HCT116 (cell line): ENCODE data around the gene ATP5F1D. TPM values are rescaled to one million over a fixed set of nuclear protein-coding genes. Genes with fewer than 3 reads are reported as not detected.

Source experiments
- ATAC-seq: fragments of 200-7000 bp; cut with Tn5 transposase; 2 replicates; pipeline ENCODE4 v1.9.1; 2020; ENCODE audit warnings: mild to moderate bottlenecking, moderate library complexity
- BruUV-seq: library from RNA; stranded (reverse); fragments of 400-500 nt; replicated peaks from 2 replicates; lab custom pipeline; 2021; lab: Mats Ljungman, UMichigan
- CTCF ChIA-PET: fragments of 300-600 bp; sonication (Branson Sonifier 250); formaldehyde crosslinking; loops from one replicate; lab custom pipeline; 2021; ENCODE audit warnings: antibody characterized with exemption; lab: Charles Lee
- POLR2A ChIA-PET: fragments of 300-600, 350-600 bp; sonication (Branson Sonifier 250); formaldehyde crosslinking; loops from one replicate; lab custom pipeline; 2021; ENCODE audit warnings: antibody characterized with exemption; lab: Charles Lee
- RAD21 ChIA-PET, 2 experiments: fragments of 300-600 bp; sonication (Branson Sonifier 250); formaldehyde crosslinking; loops; one replicate each; lab custom pipeline; 2023; ENCODE audit warnings: low total read pairs in 2 of 2; ENCODE audit not compliant: uncharacterized antibody in 2 of 2, unreplicated experiment in 2 of 2, low non-redundant PET in 1 of 2; lab: Charles Lee
- DNase-seq: peaks from one replicate; pipeline ENCODE4 v3.0.0-alpha.2; 2010; ENCODE audit warnings: low read depth, low spot score
- H2AFZ ChIP-seq: fragments of 200-600 bp; shearing (Covaris generic), sonication (generic); 2 replicates; pipeline ENCODE4 v1.6.1; 2017; ENCODE audit warnings: low read depth, mixed run types, mixed read lengths, antibody characterized with exemption, low read length; ENCODE audit not compliant: poor library complexity, severe bottlenecking
- H3K27ac ChIP-seq: 2 replicates; pipeline ENCODE4 v1.5.1; 2012; ENCODE audit warnings: low read depth, low read length
- H3K27me3 ChIP-seq: fragments of 200-600 bp; sonication (generic); 2 replicates; pipeline ENCODE4 v1.6.1; 2016; ENCODE audit warnings: mixed run types, low read length, mixed read lengths; ENCODE audit not compliant: insufficient read depth
- H3K36me3 ChIP-seq, 2 experiments: fragments of 200-500 bp in 1 of 2; fragments of 200-600 bp in 1 of 2; sonication (Bioruptor generic) in 1 of 2; sonication (generic) in 1 of 2; 2 replicates each; pipeline versions ENCODE4 v1.5.1 to v1.6.1; 2014 to 2016; ENCODE audit warnings: low read length in 2 of 2, inconsistent platforms in 1 of 2, mixed read lengths in 1 of 2, mixed run types in 1 of 2; ENCODE audit not compliant: insufficient read depth in 2 of 2, control insufficient read depth in 1 of 2
- H3K4me1 ChIP-seq, 2 experiments: fragments of 200-600 bp in 1 of 2; sonication (generic) in 1 of 2; 2 replicates each; pipeline versions ENCODE4 v1.5.1 to v1.6.1; 2012 to 2017; ENCODE audit warnings: low read length in 2 of 2, inconsistent platforms in 1 of 2, mild to moderate bottlenecking in 1 of 2, mixed read lengths in 1 of 2, mixed run types in 1 of 2, moderate library complexity in 1 of 2; ENCODE audit not compliant: insufficient read depth in 2 of 2, control insufficient read depth in 1 of 2
- H3K4me2 ChIP-seq: fragments of 200-600 bp; sonication (generic); 2 replicates; pipeline ENCODE4 v1.6.1; 2017; ENCODE audit warnings: mixed run types, low read length, mixed read lengths
- H3K4me3 ChIP-seq, 2 experiments: fragments of 200-600 bp in 1 of 2; sonication (generic) in 1 of 2; replicated peaks in 1 of 2; 2 replicates each; pipeline ENCODE4 v1.5.1; 2011 to 2016; ENCODE audit warnings: low read length in 2 of 2, control low read depth in 1 of 2, low read depth in 1 of 2, mild to moderate bottlenecking in 1 of 2, mixed read lengths in 1 of 2, mixed run types in 1 of 2
- H3K79me2 ChIP-seq: fragments of 200-600 bp; sonication (generic); 2 replicates; pipeline ENCODE4 v1.6.1; 2017; ENCODE audit warnings: mild to moderate bottlenecking, mixed run types, low read length, moderate library complexity, mixed read lengths; ENCODE audit not compliant: insufficient read depth
- H3K9ac ChIP-seq: fragments of 200-600 bp; sonication (generic); 2 replicates; pipeline ENCODE4 v1.6.1; 2016; ENCODE audit warnings: low read length, mixed read lengths
- H3K9me2 ChIP-seq: fragments of 200-600 bp; sonication (generic), shearing (Covaris generic); 2 replicates; pipeline ENCODE4 v1.6.1; 2017; ENCODE audit warnings: mixed run types, mild to moderate bottlenecking, moderate library complexity; ENCODE audit not compliant: insufficient read depth
- H3K9me3 ChIP-seq, 2 experiments: fragments of 200-500 bp in 1 of 2; fragments of 200-600 bp in 1 of 2; sonication (Bioruptor generic) in 1 of 2; sonication (generic) in 1 of 2; 2 replicates each; pipeline ENCODE4 v1.6.1; 2014 to 2017; ENCODE audit warnings: low read length in 2 of 2, mixed read lengths in 2 of 2, inconsistent platforms in 1 of 2, low read depth in 1 of 2, mild to moderate bottlenecking in 1 of 2, mixed run types in 1 of 2, moderate library complexity in 1 of 2; ENCODE audit not compliant: control insufficient read depth in 1 of 2, insufficient read depth in 1 of 2
- H4K20me1 ChIP-seq: fragments of 200-600 bp; sonication (generic), shearing (Covaris generic); 2 replicates; pipeline ENCODE4 v1.6.1; 2017; ENCODE audit warnings: mixed run types, mild to moderate bottlenecking, moderate library complexity; ENCODE audit not compliant: insufficient read depth
- CBX3 ChIP-seq: IDR thresholded peaks from 2 replicates; pipeline ENCODE4 v1.6.1; 2012; ENCODE audit warnings: low read depth
- CEBPB ChIP-seq: IDR thresholded peaks from 2 replicates; pipeline ENCODE4 v1.6.1; 2012; ENCODE audit warnings: low read depth
- EGR1 ChIP-seq: IDR thresholded peaks from 2 replicates; pipeline ENCODE4 v1.6.1; 2012; ENCODE audit warnings: low read depth
- EZH2 ChIP-seq: fragments of 200-600 bp; sonication (generic); IDR thresholded peaks from 2 replicates; pipeline ENCODE4 v1.6.1; 2017; ENCODE audit warnings: antibody characterized with exemption, mixed run types
- FOSL1 ChIP-seq: IDR thresholded peaks from 2 replicates; pipeline ENCODE4 v1.6.1; 2012; ENCODE audit warnings: low read depth
- POLR2A ChIP-seq: IDR thresholded peaks from 2 replicates; pipeline ENCODE4 v1.7.0; 2011; ENCODE audit warnings: borderline replicate concordance; ENCODE audit not compliant: insufficient read depth, insufficient read length; ENCODE audit errors: extremely low read depth
- RAD21 ChIP-seq: IDR thresholded peaks from 2 replicates; pipeline ENCODE4 v1.6.1; 2012; ENCODE audit warnings: low read depth, mild to moderate bottlenecking
- SP1 ChIP-seq: IDR thresholded peaks from 2 replicates; pipeline ENCODE4 v1.6.1; 2012; ENCODE audit warnings: low read depth
- TCF7L2 ChIP-seq: IDR thresholded peaks from 2 replicates; pipeline ENCODE4 v1.7.0; 2011; ENCODE audit warnings: borderline replicate concordance, inconsistent platforms; ENCODE audit not compliant: insufficient read depth, insufficient read length; ENCODE audit errors: extremely low read depth
- ZFX ChIP-seq: fragments of 450-650 bp; IDR thresholded peaks from 2 replicates; pipeline ENCODE4 v1.6.1; 2017
- ZNF274 ChIP-seq: fragments of 200-500 bp; sonication (Bioruptor generic); IDR thresholded peaks from 2 replicates; pipeline ENCODE4 v1.6.1; 2014; ENCODE audit warnings: mild to moderate bottlenecking, low read depth, low read length, inconsistent platforms
- intact Hi-C: fragments of 100-400 bp; cut with micrococcal nuclease; formaldehyde crosslinking; loops from 2 replicates; pipeline ENCODE4 v1.10.0; 2022
- total RNA-seq: library from RNA; stranded (reverse); gene quantifications from one replicate; pipeline ENCODE4 v1.2.1, GENCODE V29; 2021; ENCODE audit not compliant: unreplicated experiment
- TF ChIP-seq, protein P1 (sequence below), 3 experiments: fragments of 200-600 bp in 1 of 3; sonication (generic) in 1 of 3; IDR thresholded peaks in 2 of 3; conservative IDR thresholded peaks in 1 of 3; 2 replicates each; pipeline ENCODE4 v1.5.1; 2012 to 2017; ENCODE audit warnings: low read depth in 2 of 3, low read length in 2 of 3, antibody characterized with exemption in 1 of 3, borderline replicate concordance in 1 of 3, control low read depth in 1 of 3, mild to moderate bottlenecking in 1 of 3, mixed read lengths in 1 of 3, mixed run types in 1 of 3, moderate library complexity in 1 of 3; ENCODE audit not compliant: insufficient read depth in 1 of 3
- TF ChIP-seq, protein P2 (sequence below): IDR thresholded peaks from 2 replicates; pipeline ENCODE4 v1.6.1; 2011; ENCODE audit warnings: mild to moderate bottlenecking, low read length, moderate library complexity; ENCODE audit not compliant: insufficient replicate concordance; ENCODE audit errors: extremely low read depth
- TF ChIP-seq, protein P3 (sequence below): IDR thresholded peaks from 2 replicates; pipeline ENCODE4 v1.6.1; 2012
- TF ChIP-seq, protein P4 (sequence below): IDR thresholded peaks from 2 replicates; pipeline ENCODE4 v1.6.1; 2012

Gene ATP5F1D
- total RNA-seq, 1 experiment from 2014 or later = 428 TPM

GRCh38 chr19:1284293-1284978, 42.9 kb downstream of the ATP5F1D start:
- ChIA-PET RAD21 (no interaction called here), CTCF (interaction anchor here (0.6 kb wide), 1 partner anchor 173 kb away, joined by 3 read pairs; no protein-coding TSS in a partner anchor), POLR2A (interaction anchor here (1.5 kb wide), 1 partner anchor 15 kb away, joined by 7 read pairs; the partner anchor contains the start of gene CIRBP)
- Histone ChIP-seq H3K9me3 (no peaks in the 10 kb centered on the region), H2AFZ (no peak overlapping the region), H3K79me2 (no peaks in the 10 kb centered on the region; the same call in 1 of the 2 replicates), H3K9me2 (no peaks in the 10 kb centered on the region), H3K4me2 (no peak overlapping the region), H4K20me1 (no peaks in the 10 kb centered on the region), H3K4me1 (peaks cover 5 to 22% of the 10 kb centered on the region in 2 experiments; a peak in 2 of 4 replicates), H3K27me3 (no peaks in the 10 kb centered on the region), H3K36me3 (peaks cover 0 to 2% of the 10 kb centered on the region in 2 experiments; a peak in 1 of 4 replicates), H3K9ac (no peak overlapping the region), H3K4me3 (no peak overlapping the region), H3K27ac (no peak overlapping the region)
- intact Hi-C loops = no loop called here
- DNase-seq (no peak), ATAC-seq (no peak)
- BruUV-seq = no TSS peak
- TF ChIP-seq, protein P1, sequence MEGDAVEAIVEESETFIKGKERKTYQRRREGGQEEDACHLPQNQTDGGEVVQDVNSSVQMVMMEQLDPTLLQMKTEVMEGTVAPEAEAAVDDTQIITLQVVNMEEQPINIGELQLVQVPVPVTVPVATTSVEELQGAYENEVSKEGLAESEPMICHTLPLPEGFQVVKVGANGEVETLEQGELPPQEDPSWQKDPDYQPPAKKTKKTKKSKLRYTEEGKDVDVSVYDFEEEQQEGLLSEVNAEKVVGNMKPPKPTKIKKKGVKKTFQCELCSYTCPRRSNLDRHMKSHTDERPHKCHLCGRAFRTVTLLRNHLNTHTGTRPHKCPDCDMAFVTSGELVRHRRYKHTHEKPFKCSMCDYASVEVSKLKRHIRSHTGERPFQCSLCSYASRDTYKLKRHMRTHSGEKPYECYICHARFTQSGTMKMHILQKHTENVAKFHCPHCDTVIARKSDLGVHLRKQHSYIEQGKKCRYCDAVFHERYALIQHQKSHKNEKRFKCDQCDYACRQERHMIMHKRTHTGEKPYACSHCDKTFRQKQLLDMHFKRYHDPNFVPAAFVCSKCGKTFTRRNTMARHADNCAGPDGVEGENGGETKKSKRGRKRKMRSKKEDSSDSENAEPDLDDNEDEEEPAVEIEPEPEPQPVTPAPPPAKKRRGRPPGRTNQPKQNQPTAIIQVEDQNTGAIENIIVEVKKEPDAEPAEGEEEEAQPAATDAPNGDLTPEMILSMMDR (IDR thresholded peaks at IDR 0.05 in 2 of 3, conservative IDR thresholded peaks at IDR 0.05 in 1 of 3; ENCODE audit: borderline replicate concordance in 1 of 3, insufficient read depth in 1 of 3, low read depth in 2 of 3, low read length in 2 of 3) = no peak
- TF ChIP-seq FOSL1 (no peak), POLR2A (no peak), CEBPB (no peak), ZFX (no peak), TCF7L2 (no peak), EGR1 (no peak), EZH2 (no peak), RAD21 (no peak), SP1 (no peak), CBX3 (no peak), ZNF274 (no peak)
- TF ChIP-seq, protein P2, sequence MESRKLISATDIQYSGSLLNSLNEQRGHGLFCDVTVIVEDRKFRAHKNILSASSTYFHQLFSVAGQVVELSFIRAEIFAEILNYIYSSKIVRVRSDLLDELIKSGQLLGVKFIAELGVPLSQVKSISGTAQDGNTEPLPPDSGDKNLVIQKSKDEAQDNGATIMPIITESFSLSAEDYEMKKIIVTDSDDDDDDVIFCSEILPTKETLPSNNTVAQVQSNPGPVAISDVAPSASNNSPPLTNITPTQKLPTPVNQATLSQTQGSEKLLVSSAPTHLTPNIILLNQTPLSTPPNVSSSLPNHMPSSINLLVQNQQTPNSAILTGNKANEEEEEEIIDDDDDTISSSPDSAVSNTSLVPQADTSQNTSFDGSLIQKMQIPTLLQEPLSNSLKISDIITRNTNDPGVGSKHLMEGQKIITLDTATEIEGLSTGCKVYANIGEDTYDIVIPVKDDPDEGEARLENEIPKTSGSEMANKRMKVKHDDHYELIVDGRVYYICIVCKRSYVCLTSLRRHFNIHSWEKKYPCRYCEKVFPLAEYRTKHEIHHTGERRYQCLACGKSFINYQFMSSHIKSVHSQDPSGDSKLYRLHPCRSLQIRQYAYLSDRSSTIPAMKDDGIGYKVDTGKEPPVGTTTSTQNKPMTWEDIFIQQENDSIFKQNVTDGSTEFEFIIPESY = no peak
- TF ChIP-seq, protein P3, sequence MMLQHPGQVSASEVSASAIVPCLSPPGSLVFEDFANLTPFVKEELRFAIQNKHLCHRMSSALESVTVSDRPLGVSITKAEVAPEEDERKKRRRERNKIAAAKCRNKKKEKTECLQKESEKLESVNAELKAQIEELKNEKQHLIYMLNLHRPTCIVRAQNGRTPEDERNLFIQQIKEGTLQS = no peak
- TF ChIP-seq, protein P4, sequence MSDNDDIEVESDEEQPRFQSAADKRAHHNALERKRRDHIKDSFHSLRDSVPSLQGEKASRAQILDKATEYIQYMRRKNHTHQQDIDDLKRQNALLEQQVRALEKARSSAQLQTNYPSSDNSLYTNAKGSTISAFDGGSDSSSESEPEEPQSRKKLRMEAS = no peak
